Ishikawa (cell line): Measurements from ENCODE around the gene COL18A1.

ENCODE experiments used
- CEBPB ChIP-seq: IDR thresholded peaks from 2 replicates; pipeline ENCODE4 v1.6.1; 2012
- CREB1 ChIP-seq: IDR thresholded peaks from 2 replicates; pipeline ENCODE4 v1.6.1; 2012; ENCODE audit warnings: low read depth
- EGR1 ChIP-seq: IDR thresholded peaks from 2 replicates; pipeline ENCODE4 v1.6.1; 2012
- EP300 ChIP-seq: IDR thresholded peaks from 2 replicates; pipeline ENCODE4 v1.6.1; 2012; ENCODE audit warnings: borderline replicate concordance
- FOXM1 ChIP-seq: IDR thresholded peaks from 2 replicates; pipeline ENCODE4 v1.6.1; 2012; ENCODE audit warnings: low read depth, borderline replicate concordance
- NFIC ChIP-seq: IDR thresholded peaks from 2 replicates; pipeline ENCODE4 v1.6.1; 2012
- RAD21 ChIP-seq: IDR thresholded peaks from 2 replicates; pipeline ENCODE4 v1.6.1; 2012; ENCODE audit warnings: low read depth
- TAF1 ChIP-seq: IDR thresholded peaks from 2 replicates; pipeline ENCODE4 v1.6.1; 2012; ENCODE audit warnings: low read depth, mild to moderate bottlenecking
- TCF12 ChIP-seq: IDR thresholded peaks from 2 replicates; pipeline ENCODE4 v1.6.1; 2012; ENCODE audit warnings: low read depth
- TEAD4 ChIP-seq: IDR thresholded peaks from 2 replicates; pipeline ENCODE4 v1.6.1; 2012
- YY1 ChIP-seq: IDR thresholded peaks from 2 replicates; pipeline ENCODE4 v1.6.1; 2012; ENCODE audit warnings: low read depth
- ZBTB7A ChIP-seq: IDR thresholded peaks from 2 replicates; pipeline ENCODE4 v1.6.1; 2012; ENCODE audit warnings: low read depth
- TF ChIP-seq, protein P1 (sequence below): IDR thresholded peaks from 2 replicates; pipeline ENCODE4 v1.6.1; 2012; ENCODE audit warnings: low read depth, mild to moderate bottlenecking
- TF ChIP-seq, protein P2 (sequence below): IDR thresholded peaks from 2 replicates; pipeline ENCODE4 v1.6.1; 2012
- TF ChIP-seq, protein P3 (sequence below): IDR thresholded peaks from 2 replicates; pipeline ENCODE4 v1.6.1; 2012

COL18A1 gene

DNA sequence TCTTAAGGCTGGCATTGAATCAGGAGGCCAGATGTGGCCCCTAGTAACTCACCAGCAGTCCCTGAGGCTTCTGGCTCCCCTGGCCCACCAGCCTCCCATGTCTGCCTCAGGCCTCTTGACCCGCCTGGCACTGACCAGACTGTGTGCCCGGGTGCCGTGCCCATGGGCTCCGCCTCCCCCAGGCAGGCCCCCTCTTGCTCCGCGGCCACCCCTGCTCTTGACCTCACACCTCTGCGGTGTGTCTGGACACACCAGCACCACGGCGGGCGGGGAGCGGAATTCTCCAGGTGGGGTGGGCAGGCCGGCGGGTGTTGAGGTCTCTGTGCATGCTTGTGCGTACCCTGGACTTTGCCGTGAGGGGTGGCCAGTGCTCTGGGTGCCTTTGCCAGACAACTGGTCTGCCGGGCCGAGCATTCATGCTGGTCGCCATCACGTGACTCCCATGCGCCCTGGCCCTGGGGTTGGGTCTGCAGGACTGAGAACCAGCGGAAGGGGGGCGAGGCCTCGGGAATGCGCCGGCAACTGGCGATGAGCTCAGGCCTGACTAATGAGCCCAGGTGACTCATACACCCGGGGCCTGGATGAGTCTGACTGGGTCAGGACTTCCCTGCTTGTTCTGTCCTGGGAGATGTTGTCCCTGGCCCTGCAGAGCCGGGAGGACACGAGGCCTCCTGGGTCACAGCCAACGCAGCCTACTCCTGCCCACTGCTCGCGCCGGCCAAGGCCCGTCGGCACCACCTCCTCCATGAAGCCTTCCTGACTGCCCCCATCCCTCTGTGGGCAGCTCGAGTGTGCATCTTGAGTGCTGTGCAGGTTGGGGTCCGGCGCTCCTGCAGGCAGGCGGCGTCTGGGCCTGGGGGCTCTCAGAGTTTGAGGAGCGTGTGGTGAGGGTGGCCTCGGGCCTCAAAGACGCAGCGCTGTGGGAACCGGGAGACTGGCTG, 22.6 kb downstream of the COL18A1 start:
- no peak for TF ChIP-seq CEBPB
- peak; percentile 93; the same call in 1 of the 2 replicates for TF ChIP-seq ZBTB7A
- TF ChIP-seq, protein P1, sequence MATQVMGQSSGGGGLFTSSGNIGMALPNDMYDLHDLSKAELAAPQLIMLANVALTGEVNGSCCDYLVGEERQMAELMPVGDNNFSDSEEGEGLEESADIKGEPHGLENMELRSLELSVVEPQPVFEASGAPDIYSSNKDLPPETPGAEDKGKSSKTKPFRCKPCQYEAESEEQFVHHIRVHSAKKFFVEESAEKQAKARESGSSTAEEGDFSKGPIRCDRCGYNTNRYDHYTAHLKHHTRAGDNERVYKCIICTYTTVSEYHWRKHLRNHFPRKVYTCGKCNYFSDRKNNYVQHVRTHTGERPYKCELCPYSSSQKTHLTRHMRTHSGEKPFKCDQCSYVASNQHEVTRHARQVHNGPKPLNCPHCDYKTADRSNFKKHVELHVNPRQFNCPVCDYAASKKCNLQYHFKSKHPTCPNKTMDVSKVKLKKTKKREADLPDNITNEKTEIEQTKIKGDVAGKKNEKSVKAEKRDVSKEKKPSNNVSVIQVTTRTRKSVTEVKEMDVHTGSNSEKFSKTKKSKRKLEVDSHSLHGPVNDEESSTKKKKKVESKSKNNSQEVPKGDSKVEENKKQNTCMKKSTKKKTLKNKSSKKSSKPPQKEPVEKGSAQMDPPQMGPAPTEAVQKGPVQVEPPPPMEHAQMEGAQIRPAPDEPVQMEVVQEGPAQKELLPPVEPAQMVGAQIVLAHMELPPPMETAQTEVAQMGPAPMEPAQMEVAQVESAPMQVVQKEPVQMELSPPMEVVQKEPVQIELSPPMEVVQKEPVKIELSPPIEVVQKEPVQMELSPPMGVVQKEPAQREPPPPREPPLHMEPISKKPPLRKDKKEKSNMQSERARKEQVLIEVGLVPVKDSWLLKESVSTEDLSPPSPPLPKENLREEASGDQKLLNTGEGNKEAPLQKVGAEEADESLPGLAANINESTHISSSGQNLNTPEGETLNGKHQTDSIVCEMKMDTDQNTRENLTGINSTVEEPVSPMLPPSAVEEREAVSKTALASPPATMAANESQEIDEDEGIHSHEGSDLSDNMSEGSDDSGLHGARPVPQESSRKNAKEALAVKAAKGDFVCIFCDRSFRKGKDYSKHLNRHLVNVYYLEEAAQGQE = no peak
- TF ChIP-seq, protein P2, sequence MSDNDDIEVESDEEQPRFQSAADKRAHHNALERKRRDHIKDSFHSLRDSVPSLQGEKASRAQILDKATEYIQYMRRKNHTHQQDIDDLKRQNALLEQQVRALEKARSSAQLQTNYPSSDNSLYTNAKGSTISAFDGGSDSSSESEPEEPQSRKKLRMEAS = peak; percentile 92
- TF ChIP-seq YY1 = peak; percentile 49; the same call in 1 of the 2 replicates
- no peak for TF ChIP-seq RAD21
- TF ChIP-seq, protein P3, sequence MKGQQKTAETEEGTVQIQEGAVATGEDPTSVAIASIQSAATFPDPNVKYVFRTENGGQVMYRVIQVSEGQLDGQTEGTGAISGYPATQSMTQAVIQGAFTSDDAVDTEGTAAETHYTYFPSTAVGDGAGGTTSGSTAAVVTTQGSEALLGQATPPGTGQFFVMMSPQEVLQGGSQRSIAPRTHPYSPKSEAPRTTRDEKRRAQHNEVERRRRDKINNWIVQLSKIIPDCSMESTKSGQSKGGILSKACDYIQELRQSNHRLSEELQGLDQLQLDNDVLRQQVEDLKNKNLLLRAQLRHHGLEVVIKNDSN = peak; percentile 97
- no peak for TF ChIP-seq EGR1
- TF ChIP-seq TEAD4 = peak; percentile 82
- TF ChIP-seq EP300 = peak; percentile 61
- no peak for TF ChIP-seq TAF1
- TF ChIP-seq FOXM1 = no peak
- TF ChIP-seq CREB1 = no peak
- TF ChIP-seq TCF12 = peak; percentile 78
- peak; percentile 71 for TF ChIP-seq NFIC

DNA sequence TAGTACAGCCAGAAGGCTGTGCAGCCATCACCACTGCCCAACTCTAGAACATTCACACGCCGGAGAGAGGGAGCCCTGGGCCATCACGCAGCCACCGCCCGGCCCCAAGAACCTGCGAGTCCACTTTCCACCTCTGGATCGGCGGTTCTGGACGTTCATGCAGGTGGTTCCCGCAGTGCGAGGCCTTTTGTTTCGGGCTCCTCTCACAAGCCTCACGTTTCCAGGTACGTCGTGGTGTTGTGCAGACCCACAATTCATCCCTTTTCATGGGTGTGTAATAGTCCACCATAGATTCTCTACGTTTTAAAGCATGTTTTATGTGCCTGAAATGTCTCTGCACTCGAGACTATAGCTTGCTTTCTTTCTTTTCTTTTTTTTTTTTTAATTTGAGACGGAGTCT, 23.6 kb downstream of the COL18A1 start:
- TF ChIP-seq YY1 (no peak), RAD21 (no peak), ZBTB7A (no peak), CREB1 (no peak), CEBPB (no peak), TEAD4 (no peak), TCF12 (no peak), FOXM1 (no peak), EP300 (no peak), NFIC (no peak), EGR1 (no peak), TAF1 (no peak)
- TF ChIP-seq, protein P3 = no peak
- TF ChIP-seq, protein P2 = no peak
- TF ChIP-seq, protein P1 = no peak

DNA sequence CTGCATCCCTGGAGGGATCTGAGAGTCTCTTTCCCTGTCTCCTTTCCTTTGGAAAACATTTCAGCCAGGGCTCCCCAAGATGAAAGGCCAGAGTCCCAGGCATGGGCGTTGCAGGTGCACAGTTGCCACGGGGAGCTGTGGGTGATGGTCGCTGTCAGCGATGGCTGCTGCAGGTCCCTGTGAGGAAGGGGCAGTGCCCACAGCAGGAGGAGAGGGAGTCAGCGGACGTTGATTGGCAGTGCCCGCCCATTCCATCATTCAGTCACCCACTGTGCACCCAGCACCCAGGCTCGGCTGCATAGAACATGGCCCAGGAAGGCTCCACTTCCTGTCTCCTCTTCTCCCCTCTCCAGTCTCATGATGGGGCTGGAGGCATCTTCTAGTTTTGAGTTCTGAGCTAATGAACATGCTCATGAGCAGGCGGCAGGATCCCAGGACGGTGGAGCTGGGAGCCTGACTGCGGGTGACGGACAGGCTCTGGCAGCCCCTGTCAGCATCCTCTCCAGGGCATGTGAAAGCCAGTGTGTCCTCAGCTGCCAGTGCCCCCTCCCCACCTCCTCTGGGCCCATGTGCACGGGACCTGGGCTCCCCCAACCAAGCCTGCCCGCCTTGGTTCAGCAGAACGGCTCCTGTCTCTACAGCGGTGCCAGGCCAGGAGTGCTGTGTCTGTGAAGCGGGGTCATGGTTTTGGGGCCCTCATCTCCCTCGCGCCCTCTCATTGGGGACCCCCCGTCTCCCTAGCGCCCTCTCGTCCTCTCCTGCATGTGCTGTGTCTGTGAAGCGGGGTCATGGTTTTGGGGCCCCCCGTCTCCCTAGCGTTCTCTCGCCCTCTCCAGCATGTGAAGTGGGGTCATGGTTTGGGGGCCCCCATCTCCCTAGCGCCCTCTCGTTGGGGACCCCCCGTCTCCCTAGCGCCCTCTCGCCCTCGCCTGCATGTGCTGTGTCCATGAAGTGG, 24.5 kb downstream of the COL18A1 start:
- TF ChIP-seq RAD21 (no peak), ZBTB7A (peak; percentile 27; the same call in 1 of the 2 replicates)

DNA sequence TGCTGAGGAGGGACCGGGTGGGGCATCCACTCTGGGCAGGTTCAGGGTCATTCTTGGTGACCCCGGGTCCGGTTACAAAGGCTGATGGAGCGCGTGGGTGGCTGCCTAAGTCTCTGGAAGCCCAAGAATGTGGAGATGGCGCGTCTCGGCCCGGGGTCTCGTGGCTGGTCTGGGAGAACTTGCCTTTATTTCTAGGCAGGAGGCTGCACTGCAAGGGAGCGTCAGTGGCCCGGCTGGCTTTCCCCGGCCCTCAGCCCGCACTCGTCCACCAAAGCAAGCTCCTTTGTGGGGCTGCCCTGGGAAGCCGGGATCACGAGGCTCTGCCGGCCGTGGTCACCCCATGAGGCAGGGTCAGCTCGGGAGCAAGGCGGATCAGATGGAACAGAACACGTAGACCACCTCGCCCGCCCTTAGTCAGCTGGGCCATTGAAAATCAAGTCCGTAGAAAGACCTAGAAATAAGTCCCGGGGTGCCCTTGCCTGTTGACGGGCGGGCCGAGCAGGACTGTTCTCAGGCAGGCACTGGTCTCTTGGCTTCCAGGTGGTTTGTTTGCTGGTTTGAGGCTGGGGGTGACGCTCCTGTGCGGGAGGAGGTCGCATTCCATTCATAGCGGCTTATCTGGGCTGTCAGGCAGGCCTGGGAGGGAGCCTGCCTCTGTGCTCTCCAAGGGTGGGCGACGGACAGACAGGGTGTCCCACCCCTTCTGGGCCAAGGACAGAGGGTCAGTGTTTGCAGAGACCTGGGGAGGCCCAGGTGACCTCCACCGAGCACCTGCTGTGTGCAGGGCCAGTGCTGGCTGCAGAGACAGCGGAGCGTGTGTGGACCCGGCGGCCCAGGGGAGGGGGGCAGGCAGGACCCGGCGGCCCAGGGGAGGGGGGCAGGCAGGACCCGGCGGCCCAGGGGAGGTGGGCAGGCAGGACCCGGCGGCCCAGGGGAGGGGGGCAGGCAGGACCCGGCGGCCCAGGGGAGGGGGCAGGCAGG, 25.8 kb downstream of the COL18A1 start:
- TF ChIP-seq, protein P2 = peak; percentile 30; the same call in 1 of the 2 replicates
- TF ChIP-seq TEAD4 (peak; percentile 65), ZBTB7A (peak; percentile 11; the same call in 1 of the 2 replicates), EGR1 (peak; percentile 97), TCF12 (no peak)
